ENCODE results near the gene MYO6.

MYO6 gene

GRCh38 chr6:75947935-75948334 lies 198.9 kb downstream of the MYO6 start:
- DNase-seq (ENCODE audit: low spot score), result no peak

- no peak for DNase-seq (ENCODE audit: low spot score)
Observed at GRCh38 chr6:75952128-75952527, 203.1 kb downstream of the MYO6 start.

GRCh38 chr6:75963569-75963968 lies 214.5 kb downstream of the MYO6 start:
- DNase-seq (ENCODE audit: low spot score), result no peak

- no peak for DNase-seq (ENCODE audit: low spot score)
Observed at GRCh38 chr6:75968143-75968542, 219.1 kb downstream of the MYO6 start.

Measured in LoVo (cell line).